Stimulated activated CD4-positive, alpha-beta T cell treated with anti-CD3 and anti-CD28 coated beads, Interleukin-12 subunit alpha, Interleukin-12 subunit beta, amount 100 ng/mL, for 4 hours (primary cell): ENCODE results near the gene TP63.

Experiments
- DNase-seq: peaks from one replicate; pipeline ENCODE4 v3.0.0-alpha.2; 2020

The TP63 gene

DNA sequence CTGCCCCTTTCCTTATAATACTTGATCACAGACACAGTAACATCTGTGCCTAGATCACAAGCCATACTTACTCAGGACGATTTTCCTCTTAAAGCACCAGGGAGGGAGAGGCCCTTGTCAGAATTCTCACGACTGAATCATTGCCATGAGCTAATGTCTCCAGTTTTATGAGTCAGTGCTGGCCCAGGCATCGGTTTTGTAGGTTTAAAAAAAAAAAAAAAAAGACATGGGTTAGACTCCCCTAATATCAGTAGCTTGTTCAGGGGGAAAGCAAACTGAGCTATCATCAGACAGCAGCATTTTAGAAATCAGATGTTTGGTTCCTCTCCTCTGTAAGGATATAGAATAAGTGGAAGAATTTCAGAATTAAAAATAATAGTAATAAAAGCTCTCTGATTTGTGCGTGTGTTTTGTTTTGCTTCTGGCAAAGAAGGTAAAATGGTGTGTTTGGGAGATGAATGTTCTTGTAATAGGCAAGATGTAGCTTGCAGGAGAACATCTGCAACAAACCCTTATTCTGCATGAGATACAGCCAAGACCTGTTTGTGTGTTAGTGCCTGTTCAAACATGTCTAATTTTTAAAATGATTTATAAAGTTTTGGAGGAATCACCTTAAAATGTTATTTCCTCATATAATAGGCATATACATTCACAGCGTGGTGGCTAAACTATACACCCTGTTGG, 193.6 kb downstream of the TP63 start:
- DNase-seq, result no peak

DNA sequence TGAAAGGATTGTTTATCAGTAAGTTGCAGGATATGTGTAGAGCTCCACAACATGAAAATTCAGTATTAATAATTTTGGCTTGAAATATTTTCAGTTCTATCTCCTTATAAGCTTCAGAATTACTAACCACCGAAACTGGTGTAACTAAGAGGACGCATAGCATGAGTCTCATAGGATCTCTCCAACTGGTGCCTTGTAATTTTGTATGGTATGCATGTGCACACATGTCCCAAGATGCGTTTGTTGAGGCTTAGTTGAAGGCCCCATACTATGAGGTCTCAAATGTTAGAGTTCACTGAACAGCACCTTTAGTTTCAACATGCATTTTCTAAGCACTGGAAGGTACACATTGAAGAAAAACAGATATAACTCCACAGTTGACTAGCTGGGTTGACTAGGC, 195.4 kb downstream of the TP63 start:
- DNase-seq, result no peak

DNA sequence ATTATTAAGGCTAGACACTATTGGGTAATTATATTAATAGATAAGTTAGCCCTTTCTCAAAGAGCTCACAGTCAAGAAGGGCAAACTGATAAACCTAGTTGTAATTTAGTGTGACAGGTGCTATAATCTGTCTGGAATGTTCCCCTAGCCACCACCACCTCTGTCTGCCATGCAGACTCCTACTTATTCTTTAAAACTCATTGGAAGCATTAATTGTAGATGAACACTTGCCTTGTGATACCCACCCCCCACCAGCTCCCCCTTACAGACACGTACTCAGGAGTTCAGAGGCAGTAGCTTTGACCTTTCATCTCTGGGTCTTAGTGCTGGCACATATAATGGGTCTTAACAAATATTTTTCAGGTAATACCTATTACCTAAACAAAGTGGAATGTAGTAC, 195.9 kb downstream of the TP63 start:
- no peak for DNase-seq

DNA sequence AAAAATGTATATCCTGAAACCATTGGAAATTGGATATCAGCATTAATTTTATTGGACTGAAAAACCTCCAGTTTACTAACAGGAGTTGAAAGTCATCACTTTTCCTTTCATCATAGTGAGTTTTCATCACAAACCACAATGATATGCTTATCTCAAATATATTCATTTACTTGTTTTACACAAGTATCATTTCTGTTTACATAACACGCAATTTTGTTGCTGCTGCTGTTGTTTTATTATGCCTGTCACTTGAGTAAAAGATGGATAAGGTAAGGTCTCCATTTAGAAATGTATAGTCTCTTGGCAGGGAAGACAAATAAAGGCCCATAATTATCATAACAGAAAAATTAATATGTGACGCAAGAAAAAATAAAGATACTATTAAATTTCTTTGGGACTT, 199.2 kb downstream of the TP63 start:
- no peak for DNase-seq

DNA sequence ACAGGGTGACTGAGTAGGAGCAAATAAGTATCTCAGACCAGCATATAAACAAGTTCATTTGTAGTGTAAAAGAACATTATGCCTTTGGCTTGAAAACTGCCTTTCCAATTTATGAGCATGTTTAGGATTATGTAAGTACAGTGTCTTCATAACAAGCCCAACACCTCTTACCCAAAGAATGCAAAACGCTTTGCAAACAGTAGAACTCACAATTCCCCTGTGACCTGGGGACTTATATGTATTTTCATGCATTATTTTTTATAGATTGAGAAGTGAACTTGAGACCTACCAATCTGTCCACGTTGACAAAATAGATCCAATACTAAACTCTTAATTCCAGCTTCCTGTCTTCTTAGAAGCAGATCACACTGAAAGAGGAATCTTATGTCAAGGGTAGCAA, 202.1 kb downstream of the TP63 start:
- no peak for DNase-seq

DNA sequence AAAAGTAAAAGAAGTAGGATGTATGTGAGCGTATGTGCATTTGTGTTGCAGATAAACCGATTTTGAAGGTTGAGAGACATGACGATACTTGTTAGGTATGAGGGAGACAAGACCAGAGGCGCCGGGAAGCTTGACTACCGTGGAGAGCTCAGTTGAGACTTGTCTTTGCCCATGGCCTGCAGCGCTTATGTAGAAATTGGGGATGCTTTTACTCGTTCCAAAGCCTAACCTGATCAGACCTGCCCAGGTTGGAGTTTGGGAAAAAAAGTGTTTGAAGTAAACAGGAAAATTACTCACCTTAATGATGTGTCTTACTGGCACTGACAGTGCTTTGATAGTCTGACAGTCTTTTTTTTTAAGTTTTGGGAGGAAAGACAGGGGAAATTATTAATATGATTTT, 202.8 kb downstream of the TP63 start:
- DNase-seq, result no peak

DNA sequence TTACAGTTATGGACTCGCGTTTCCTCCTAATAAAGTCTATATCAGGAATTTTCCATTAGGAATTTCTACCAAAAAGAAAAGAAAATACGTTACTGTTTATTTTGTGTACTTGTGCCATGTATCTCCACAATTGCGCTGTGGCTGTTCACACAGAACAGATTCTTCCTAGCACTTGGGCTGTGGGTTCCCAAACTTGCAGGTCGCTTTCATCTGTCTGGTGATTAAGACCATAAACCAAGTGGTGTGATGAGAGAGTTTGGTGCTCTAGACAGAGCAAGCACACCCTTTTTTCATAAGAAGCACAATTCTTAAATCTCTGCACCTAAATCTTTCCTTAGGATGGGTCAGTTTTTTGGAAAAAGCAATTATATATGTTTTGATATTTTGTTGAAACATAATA, 203.3 kb downstream of the TP63 start:
- DNase-seq, result no peak

DNA sequence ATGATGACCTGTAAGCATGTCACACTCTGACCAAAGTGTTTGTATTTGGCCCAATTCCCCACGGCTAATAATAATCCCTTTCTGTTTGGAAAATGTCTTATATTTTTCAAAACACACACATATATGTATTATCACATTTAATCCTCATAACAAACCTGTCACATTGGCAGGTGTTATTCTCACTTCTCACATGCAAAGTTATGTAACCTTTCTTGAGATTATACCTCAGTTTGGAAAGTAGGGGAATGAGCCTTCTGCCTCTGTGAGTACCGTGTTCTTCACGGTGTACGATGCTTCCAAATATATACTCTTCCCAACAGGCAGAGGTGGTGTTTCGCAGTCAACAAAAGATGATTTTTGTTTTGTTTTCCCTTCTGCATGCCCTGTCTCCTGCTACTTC, 205.6 kb downstream of the TP63 start:
- no peak for DNase-seq

DNA sequence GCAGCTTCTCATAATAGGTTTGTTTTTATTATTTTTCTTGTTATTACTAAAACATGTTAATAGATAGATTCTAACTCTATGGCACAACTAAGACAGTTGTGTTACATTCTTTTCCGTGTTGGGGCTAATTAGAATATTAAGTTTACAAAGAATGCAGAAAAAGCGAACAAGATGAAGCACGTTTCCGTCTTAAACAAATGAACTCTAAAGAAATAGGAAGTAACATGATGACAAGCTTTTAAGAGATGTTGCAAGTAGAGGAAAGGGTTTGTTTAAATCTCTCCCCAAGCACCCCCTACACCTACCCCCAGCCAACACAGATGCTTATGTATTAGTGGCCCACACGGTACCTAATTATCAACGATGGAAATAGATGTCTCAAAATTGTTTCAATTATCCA, 207.1 kb downstream of the TP63 start:
- DNase-seq, result no peak

DNA sequence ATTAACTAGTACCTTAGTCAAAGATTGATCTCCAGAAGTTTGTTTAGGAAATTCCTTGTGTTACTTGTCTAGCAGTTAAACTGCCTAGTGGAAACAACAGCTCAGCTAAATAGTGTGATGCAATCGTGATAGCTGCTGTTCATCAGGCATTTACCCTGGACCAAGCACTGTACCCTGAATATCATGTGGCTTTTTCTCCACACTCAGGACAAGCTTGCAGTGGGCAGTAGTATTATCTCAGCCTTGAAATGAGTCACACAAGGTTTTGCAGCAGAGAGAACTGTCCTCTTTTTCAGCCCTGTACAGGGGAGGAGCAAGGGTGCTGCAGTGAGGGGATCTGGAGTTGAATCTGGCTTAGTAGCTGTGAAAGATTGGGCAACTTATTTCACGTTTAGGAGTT, 208.4 kb downstream of the TP63 start:
- no peak for DNase-seq

DNA sequence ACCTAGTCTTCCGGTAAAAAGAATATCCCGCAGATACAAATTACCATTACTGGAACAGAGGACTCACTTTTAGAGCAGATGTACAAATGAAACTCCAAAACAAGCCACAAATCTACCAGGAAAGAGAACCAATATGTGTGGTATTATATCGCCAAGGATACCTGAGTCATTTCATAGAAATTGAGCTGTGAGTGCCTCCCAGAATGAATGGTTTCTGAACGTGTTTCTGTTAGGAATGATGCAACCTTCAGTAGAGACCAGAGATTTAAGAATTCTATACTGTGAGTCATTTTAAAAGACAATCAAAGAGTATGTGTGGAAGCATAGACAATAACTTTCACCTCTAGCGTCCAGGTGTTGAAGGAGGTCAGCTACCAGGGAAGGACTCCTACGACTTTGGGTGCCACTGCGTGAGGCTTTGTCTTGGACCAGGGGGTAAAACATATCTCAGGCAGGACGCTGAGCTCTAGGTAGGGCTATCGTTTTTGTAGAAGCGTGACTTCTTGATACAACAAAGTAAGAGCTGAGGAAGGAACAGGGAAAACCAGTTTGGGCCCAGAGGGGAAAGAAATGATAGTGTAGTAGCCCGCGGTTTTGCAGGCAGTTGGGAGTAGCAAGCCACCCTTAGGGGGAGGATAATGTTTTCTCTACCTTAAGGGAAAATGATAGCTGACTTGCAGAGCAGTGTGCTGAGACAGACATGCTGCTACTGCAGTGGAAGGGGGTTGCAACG, 210.4 kb downstream of the TP63 start:
- DNase-seq, result no peak

DNA sequence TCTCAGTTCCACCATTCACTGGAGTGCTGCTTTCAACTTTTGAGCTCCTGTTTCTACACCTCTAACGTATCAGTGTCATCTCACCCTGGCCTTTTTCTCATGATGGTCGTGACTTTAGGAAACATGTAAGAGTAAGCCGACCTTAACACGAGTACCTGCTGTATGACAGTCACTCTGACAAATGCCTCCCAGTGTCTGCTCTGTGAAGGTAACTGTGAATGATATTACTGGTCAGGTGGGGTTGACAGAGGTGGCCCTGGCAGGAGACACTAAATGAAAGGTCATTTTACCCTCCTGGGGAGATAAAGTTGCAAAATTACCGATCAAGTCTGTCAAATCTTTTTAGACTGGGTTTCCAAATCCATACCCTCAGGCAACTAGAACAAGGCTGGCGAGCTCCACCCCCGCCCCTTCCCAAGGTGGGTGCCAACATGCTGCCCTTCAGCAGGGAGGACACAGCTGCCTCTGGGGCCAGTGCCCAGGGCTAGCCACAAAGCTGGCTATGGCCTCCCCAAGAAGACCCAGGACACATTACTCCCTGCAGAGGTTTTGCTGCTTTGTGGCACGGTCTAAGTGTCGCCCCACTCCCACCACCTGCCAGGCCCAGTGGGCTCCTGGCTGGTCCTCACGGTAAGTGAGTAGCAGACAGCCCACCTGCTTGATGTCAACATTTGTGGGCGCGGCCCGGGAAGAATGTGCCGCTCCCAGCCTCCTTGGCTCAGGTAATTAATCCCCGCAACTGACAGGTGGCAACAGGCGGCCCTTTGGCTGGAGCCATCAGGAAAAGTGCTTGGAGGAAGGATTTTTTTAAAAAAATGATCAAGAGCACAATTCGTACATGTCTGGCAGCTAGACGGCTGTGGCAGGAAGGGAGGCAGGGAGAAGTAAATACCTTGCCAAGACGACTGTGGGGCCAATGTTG, 211.8 kb downstream of the TP63 start:
- no peak for DNase-seq

DNA sequence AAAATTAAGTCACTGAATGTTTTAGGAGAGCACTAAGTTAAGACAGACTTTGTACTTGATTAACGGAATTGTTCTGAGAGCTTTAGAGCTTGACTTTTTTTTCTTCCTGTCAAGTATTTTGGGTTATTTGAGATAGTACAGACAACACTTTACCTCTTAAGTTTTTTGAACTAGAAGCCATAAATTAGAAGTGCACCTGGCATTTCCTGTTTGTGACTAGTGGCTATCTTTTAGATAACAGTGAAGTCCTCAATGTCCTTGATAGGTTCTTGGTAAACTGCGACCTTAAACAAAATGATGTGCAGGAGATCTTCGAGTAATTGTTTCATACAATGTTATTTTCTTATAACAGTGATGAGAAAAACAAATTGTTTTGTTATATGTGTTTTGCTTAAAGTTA, 213.9 kb downstream of the TP63 start:
- no peak for DNase-seq

DNA sequence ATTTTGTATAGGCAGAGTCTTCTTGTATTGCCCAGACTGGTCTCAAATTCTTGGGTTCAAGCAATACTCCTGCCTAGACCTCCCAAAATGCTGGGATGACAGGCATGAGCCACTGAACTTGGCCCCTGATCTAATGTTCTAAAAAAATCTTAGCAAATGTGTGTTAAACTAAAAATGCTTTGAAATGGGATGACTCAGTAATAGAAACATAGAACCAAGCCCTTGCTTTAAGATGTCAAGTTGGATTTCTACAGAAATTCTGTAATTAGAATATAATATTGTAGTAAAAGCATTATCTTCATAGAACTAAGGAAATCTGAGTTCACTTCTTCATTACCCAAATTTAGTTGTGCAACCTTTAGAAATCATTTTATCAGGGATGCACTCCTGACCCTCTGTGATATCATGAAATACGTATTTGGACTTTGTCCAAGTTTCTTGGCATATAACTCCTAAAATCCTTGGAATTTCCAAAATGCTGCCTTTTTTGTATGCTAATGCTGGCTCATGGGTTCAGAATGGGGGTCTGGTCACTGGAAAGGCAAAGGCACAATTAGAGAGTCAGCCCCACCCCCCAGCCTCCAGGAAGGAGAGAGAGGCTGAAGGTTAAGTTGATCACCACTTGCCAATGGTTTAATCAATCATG, 217.3 kb downstream of the TP63 start:
- no peak for DNase-seq

DNA sequence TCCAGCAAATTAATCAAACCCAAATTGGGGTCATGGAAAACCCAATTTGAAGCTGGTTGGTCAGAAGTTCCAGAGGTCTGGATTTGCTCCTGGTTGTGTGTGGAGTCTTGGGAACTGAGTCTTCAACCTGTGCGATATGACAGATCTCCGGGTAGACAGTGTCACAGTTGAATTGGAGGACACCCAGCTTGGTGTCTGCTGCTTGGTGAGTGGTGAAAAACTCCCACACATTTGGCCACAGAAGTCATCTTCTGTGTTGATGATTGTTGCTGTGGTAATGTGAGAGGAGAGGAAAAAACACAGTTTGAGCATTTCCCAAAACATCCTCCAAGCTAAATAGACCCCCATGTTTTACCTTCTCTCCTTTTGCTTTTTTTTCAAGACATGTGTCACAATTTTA, 218.1 kb downstream of the TP63 start:
- no peak for DNase-seq

DNA sequence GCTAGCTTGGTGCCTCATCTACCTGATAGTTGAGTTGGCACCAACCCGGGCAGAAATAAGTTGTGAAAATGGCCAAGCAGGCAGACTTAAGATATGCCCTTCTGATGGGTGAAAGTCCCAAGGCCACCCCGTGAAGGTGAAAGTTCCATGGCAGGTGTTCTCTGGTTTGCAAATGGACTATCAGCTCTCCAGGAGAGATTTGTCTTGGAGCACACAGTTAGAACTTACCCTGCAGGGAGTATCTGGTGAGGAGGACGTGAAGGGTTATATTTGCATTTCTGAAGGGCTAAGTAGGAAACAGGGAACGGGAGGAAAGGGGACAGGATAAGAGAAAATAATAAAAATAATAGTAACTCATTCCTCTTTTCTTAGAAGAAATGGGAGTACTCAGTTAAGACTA, 220.5 kb downstream of the TP63 start:
- no peak for DNase-seq

DNA sequence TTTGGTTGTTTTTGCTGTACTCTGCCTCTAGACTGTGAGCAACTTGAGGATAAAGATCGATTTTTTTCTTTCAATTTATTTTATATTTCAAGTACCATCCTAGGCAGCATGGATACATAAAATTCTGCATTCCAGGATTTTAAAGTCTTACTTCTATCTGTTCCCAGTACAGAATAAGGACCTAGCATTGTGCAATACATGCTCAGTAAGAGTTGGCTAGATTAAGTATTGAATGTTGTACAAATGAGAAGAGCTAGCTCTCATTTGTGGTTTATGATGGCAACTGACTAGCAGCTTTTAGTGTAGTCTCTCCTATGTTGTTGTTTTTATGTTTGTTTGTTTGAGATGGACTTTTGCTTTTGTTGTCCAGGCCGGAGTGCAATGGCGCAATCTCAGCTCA, 222.7 kb downstream of the TP63 start:
- DNase-seq, result no peak

DNA sequence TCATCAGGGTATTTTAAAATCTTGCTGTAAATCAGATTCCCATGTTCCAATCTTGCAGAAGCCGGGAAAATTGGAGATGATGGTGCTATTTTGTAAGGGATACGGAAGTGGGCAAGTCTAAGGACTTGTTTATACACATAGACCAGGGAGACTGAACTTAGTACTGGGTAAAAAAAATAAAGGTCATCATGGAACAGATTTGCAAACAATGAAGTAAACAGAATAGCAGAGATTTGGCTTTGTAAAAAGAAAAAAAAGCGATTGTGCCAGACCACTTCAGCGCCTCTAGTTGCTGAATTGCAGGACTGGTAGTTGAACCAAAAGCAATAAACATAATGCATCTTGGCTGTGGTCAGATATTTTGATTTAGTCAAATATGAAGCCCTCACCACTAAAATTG, 229.1 kb downstream of the TP63 start:
- no peak for DNase-seq

DNA sequence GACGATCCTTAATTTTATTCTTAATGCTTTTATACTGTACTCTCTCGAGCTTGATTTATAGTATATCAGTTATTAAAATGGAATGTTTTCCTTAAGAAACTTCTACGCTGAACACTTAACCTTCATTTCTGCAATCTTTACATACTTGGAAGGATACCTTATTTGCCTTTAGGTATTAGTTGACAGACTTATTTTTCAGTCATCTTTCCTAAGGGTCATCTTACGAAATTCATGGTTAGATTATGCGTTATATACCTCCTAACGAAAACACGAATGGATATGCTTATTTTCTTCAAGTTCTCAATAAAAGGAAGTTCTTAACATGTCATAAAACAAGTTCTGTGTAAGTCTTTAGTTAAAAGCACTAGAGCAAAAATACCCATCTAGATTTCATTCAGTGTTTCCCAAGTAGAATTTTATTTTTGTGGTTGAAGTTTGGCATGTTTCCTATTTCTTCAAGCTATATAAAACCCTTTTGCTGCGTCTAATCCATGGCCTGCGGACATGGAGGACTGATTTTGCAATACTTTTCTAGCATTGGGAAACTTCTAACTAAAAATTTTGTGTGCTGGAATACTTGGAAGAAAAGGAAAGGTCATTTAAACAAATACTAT, 231.3 kb downstream of the TP63 start:
- DNase-seq, result no peak

DNA sequence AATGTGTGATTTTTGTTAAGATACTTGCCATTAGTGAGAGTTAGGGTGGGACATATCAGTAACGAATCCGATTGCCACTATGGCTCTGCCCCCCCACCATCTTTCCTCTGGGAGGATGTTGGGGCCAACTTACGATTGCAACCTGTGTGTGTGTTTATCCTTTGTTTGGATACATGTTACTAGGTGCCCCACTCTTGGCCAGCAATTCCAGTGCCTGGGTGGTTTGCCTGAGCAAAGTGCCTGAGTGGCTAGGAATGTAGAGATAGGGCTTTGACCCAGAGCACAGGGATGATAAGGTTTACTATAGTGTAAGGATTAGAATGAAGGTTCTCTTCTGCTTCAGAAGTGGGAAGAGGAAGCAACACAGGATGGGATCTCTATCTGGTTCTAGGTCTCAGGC, 231.8 kb downstream of the TP63 start:
- no peak for DNase-seq

DNA sequence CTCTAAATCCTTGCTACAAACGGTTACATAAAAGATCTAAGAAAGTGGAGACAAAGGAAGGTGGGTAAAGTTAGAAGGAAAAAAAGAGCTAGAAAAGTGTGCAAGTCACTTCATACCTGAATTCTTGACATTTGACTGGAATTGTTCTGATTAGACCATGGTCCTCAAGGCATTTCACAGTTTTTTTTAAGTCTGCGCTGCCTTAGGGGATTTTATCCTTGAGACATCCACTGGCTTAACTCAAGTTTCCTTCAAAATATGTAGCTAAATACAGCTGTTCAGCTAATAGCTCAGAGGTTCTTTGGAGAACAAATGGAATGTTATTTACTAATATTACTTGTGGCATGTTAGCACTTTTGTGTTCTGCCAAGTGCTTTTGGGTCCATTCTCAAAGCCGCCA, 236.9 kb downstream of the TP63 start:
- no peak for DNase-seq

DNA sequence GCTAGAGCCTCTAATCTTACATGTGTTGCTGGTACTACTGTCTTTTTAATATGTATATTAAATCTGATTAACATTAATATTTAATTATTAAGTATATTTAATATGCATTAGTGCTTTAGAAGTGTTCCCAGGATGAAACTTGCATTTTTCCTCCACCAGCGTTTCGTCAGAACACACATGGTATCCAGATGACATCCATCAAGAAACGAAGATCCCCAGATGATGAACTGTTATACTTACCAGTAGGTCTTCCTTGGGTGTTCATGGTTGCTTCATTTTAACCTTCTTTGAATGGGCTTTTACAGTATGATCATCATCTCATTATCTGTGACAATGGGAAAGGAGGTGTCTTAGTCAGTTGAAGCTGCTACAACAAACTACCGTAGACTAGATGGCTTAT, 238.0 kb downstream of the TP63 start:
- DNase-seq, result no peak

DNA sequence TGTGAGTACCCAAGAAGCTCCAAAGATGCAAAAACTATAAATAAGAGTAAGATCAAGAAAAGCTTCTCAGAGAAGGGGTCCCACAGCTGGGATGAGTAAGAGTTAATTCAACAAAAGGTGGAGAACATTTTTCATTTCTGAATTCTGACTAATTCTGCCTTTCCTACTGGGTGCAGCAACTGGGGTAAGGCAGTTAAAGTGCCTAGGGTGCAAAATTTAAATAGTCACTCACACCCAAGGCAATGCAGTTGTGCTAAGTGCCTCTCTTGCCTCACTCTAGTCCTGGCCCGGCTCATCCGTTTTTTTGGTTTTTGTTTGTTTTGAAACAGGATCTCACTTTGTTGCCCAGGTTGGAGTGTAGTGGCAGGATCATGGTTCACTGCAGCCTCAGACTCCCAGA, 240.2 kb downstream of the TP63 start:
- DNase-seq, result no peak
